ENCODE measurements around the gene MYO5A.

GRCh38 chr15:52262364-52262763 is 266.3 kb downstream of the MYO5A start:
- TF ChIP-seq POLR2A (IDR thresholded peaks at IDR 0.05) (no peak), EP300 (IDR thresholded peaks at IDR 0.05) (no peak)
- TF ChIP-seq, protein P1, sequence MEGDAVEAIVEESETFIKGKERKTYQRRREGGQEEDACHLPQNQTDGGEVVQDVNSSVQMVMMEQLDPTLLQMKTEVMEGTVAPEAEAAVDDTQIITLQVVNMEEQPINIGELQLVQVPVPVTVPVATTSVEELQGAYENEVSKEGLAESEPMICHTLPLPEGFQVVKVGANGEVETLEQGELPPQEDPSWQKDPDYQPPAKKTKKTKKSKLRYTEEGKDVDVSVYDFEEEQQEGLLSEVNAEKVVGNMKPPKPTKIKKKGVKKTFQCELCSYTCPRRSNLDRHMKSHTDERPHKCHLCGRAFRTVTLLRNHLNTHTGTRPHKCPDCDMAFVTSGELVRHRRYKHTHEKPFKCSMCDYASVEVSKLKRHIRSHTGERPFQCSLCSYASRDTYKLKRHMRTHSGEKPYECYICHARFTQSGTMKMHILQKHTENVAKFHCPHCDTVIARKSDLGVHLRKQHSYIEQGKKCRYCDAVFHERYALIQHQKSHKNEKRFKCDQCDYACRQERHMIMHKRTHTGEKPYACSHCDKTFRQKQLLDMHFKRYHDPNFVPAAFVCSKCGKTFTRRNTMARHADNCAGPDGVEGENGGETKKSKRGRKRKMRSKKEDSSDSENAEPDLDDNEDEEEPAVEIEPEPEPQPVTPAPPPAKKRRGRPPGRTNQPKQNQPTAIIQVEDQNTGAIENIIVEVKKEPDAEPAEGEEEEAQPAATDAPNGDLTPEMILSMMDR (IDR thresholded peaks at IDR 0.05): no peak
